ENCODE measurements around the gene THSD4. TPM values are rescaled to one million over a fixed set of nuclear protein-coding genes. Genes with fewer than 3 reads are reported as not detected.

Gene THSD4
- total and polyA plus RNA-seq, 2 of the 4 experiments (the other 2 are of a cell fraction), result 25.5 to 31.1 TPM

- peak overlapping the region; percentile 33 for H3K4ac ChIP-seq (ENCODE audit: low read depth, low read length)
- 0 out of 2 replicates have a peak overlapping the region, but pooled peaks have one; percentile 37 for H4K91ac ChIP-seq (ENCODE audit: insufficient read depth, low read depth, low read length)
- BruUV-seq (replicated peaks), result no TSS peak
- H3K9ac ChIP-seq (ENCODE audit: low read depth, low read length), result no peak overlapping the region
- 100% methylated on average over 3 of the region's 7 CpGs; no CpG with 5 or more reads in 1 of the 2 experiments for WGBS, 2 experiments (ENCODE audit: extremely low coverage in 2 of 2, insufficient read length in 1 of 2)
- H3K18ac ChIP-seq (ENCODE audit: low read depth, low read length), result no peak overlapping the region
- H4K20me1 ChIP-seq (ENCODE audit: insufficient read depth, low read length), result peaks cover 1% of the 10 kb centered on the region; the same call in 1 of the 2 replicates
- POLR2A ChIA-PET (ENCODE audit: unreplicated experiment), result no interaction called here
- DNase-seq (no peak), ATAC-seq (ENCODE audit: low read depth) (no peak)
- no peak overlapping the region for H3K56ac ChIP-seq (ENCODE audit: extremely low read depth, insufficient read depth, low read length)
- H3K14ac ChIP-seq (replicated peaks; ENCODE audit: low read depth, low read length), result peak overlapping the region; percentile 72
- peak overlapping the region; percentile 18; the same call in 1 of the 2 replicates for H3K23ac ChIP-seq (ENCODE audit: low read depth, low read length)
- H3K36me3 ChIP-seq (ENCODE audit: control insufficient read depth, insufficient read depth, low read length), result peaks cover 8% of the 10 kb centered on the region; the same call in 1 of the 2 replicates
- in situ Hi-C loops (cut with MboI; ENCODE audit: low sequenced_read_pairs), result no loop called here
- H3K4me1 ChIP-seq (ENCODE audit: control insufficient read depth, insufficient read depth, low read length), result peaks cover 14% of the 10 kb centered on the region
- H3K9me3 ChIP-seq (ENCODE audit: control insufficient read depth, insufficient read depth, low read length), result no peaks in the 10 kb centered on the region
- no peak for TF ChIP-seq NFE2L2 (IDR thresholded peaks at IDR 0.05; ENCODE audit: low read depth, low read length)
- TF ChIP-seq RFX5 (IDR thresholded peaks at IDR 0.05; ENCODE audit: low read depth, low read length), result no peak
- TF ChIP-seq POLR2A (IDR thresholded peaks at IDR 0.05; ENCODE audit: low read depth, low read length), result no peak
- TF ChIP-seq, protein P1, sequence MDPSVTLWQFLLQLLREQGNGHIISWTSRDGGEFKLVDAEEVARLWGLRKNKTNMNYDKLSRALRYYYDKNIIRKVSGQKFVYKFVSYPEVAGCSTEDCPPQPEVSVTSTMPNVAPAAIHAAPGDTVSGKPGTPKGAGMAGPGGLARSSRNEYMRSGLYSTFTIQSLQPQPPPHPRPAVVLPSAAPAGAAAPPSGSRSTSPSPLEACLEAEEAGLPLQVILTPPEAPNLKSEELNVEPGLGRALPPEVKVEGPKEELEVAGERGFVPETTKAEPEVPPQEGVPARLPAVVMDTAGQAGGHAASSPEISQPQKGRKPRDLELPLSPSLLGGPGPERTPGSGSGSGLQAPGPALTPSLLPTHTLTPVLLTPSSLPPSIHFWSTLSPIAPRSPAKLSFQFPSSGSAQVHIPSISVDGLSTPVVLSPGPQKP (IDR thresholded peaks at IDR 0.05; ENCODE audit: borderline replicate concordance, low read depth, low read length), result no peak
- TF ChIP-seq MAZ (IDR thresholded peaks at IDR 0.05; ENCODE audit: borderline replicate concordance, low read depth, low read length), result no peak
- TF ChIP-seq SMC3 (IDR thresholded peaks at IDR 0.05; ENCODE audit: low read depth, low read length), result no peak
- intact Hi-C loops (cut with micrococcal nuclease), result loop anchor here (5.0 kb wide), 2 partner anchors 99 to 214 kb away; no protein-coding TSS in a partner anchor
- no peaks in the 10 kb centered on the region for H3K27me3 ChIP-seq (ENCODE audit: control insufficient read depth, insufficient read depth, low read length)
- H2BK20ac ChIP-seq (ENCODE audit: low read depth, low read length), result peak overlapping the region; percentile 30
- H3K4me3 ChIP-seq (ENCODE audit: insufficient read depth, low read depth, low read length), result no peak overlapping the region
- no peak overlapping the region for H3K27ac ChIP-seq (ENCODE audit: insufficient read depth, low read length)
- H2AK9ac ChIP-seq (replicated peaks; ENCODE audit: low read depth, low read length, poor library complexity), result no peak overlapping the region
- peaks cover 13% of the 10 kb centered on the region for H3K9me1 ChIP-seq (ENCODE audit: insufficient read depth, low read length)
- peak overlapping the region; percentile 4 for H2BK120ac ChIP-seq (ENCODE audit: low read depth, low read length)
- CTCF ChIA-PET, result no interaction called here
- H2BK15ac ChIP-seq (ENCODE audit: low read depth, low read length), result peak overlapping the region; percentile 20; the same call in 1 of the 3 replicates
- no peak overlapping the region for H2AFZ ChIP-seq (replicated peaks; ENCODE audit: low read length, poor library complexity)
- H4K5ac ChIP-seq (ENCODE audit: low read depth, low read length), result peak overlapping the region; percentile 19; the same call in 1 of the 2 replicates
- H3K4me2 ChIP-seq (ENCODE audit: low read depth, low read length), result peak overlapping the region; percentile 20
- H2BK5ac ChIP-seq (ENCODE audit: low read depth, low read length, poor library complexity, severe bottlenecking), result no peak overlapping the region
- peaks cover 37 to 75% of the 10 kb centered on the region in 2 experiments for H3K79me1 ChIP-seq (ENCODE audit: low read depth in 1 of 2, low read length in 2 of 2)
- H4K8ac ChIP-seq (ENCODE audit: low read depth in 2 of 2, low read length in 2 of 2), result peak overlapping the region in 1 of 2 experiments; percentile 70; a peak in 2 of 4 replicates
- H2AK5ac ChIP-seq (ENCODE audit: low read depth, low read length), result no peak overlapping the region; the same call in 1 of the 2 replicates
- dilution Hi-C loops (cut with HindIII; ENCODE audit: low sequenced_read_pairs, unreplicated experiment), result no loop called here
Observed at GRCh38 chr15:71117714-71118305, 2.5 kb downstream of the THSD4 start.

Measured in IMR-90 (cell line).